ENCODE data around the gene FDXR.

FDXR gene

DNA sequence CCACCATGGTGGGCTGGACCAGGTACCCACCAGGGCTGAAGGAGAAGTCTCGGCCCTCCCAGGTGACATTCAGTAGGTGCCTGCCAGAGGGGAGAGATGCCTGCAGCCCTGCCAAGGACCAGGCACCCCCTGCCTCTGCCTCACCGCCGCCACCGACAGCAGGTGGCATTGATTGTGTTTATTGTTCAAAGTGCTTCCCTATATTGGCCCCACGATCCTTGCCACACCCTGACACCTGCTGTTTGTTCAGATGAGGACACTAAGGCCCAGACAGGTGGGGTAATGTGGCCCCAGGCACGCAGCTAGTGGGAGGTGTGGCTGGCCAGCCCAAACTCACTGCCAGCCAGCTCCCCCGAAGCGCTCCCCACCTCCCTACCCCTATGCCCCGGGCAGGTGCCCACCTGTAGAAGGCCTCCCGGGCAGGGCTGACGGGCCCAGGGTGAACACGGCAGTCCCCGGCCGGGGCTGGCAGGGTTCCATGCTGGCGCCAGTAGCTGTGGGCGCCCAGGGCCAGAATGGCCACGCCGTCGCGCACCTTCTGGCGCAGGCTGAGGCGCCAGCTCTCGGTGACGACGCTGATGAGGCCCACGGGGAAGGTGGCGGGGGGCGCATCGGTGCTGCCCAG lies 21.1 kb downstream of the FDXR start:
- peaks cover 38% of the 10 kb centered on the region for H3K27me3 ChIP-seq (ENCODE audit: insufficient read depth, poor library complexity, severe bottlenecking)
- no peak for DNase-seq (ENCODE audit: low read depth in 1 of 2, low spot score in 1 of 2)
- no peak overlapping the region for H3K27ac ChIP-seq (replicated peaks)
- TF ChIP-seq POLR2AphosphoS5 (IDR thresholded peaks at IDR 0.05; ENCODE audit: low read depth), result no peak
- TF ChIP-seq SPI1 (IDR thresholded peaks at IDR 0.05; ENCODE audit: borderline replicate concordance, low read depth), result no peak
- TF ChIP-seq GABPA (IDR thresholded peaks at IDR 0.05; ENCODE audit: low read depth), result no peak
- no peak for TF ChIP-seq REST (IDR thresholded peaks at IDR 0.05; ENCODE audit: insufficient replicate concordance, low read depth)
- TF ChIP-seq CTCF (IDR thresholded peaks at IDR 0.05; ENCODE audit: insufficient read depth, low read length), result no peak
- H3K4me3 ChIP-seq (replicated peaks; ENCODE audit: insufficient read depth, low read length), result no peak overlapping the region

DNA sequence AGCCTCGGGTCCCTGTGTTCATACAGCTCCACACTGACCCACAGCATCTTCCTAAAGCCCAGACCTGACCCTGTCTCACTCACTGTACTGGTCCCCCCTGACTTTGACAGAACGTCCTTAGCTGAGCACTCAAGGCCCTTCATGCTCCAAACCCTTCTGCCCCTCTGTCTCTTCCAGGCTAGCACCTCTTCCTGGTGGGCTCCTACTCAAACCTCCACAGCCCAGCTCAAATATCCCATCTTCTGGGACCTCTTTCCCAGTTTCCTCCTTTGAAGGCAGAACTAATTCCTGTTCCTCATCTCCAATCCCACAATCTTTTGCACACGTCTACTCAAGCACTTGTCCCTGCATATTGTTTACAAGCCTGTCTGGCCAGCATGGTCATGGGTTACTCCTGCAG lies 21.9 kb downstream of the FDXR start:
- no peak overlapping the region for H3K27ac ChIP-seq (replicated peaks)

More for the DNA sequence above, 21.9 kb downstream of the FDXR start:
- no peak for DNase-seq (ENCODE audit: low read depth in 1 of 2, low spot score in 1 of 2)
- no peak overlapping the region for H3K4me3 ChIP-seq (replicated peaks; ENCODE audit: insufficient read depth, low read length)
- H3K27me3 ChIP-seq (ENCODE audit: insufficient read depth, poor library complexity, severe bottlenecking), result peaks cover 38% of the 10 kb centered on the region
- no peak for TF ChIP-seq POLR2AphosphoS5 (IDR thresholded peaks at IDR 0.05; ENCODE audit: low read depth)
- no peak for TF ChIP-seq REST (IDR thresholded peaks at IDR 0.05; ENCODE audit: insufficient replicate concordance, low read depth)
- TF ChIP-seq CTCF (IDR thresholded peaks at IDR 0.05; ENCODE audit: insufficient read depth, low read length), result no peak
- TF ChIP-seq GABPA (IDR thresholded peaks at IDR 0.05; ENCODE audit: low read depth), result no peak
- TF ChIP-seq SPI1 (IDR thresholded peaks at IDR 0.05; ENCODE audit: borderline replicate concordance, low read depth), result no peak
